GM21717 (cell line): ENCODE results near the gene LMO3.
A peak's percentile ranks its signal among the peaks of the same experiment; 100 is the strongest.
"Not testable (repeated sequence)": the region's sequence is repeated elsewhere in the genome, so short reads cannot be mapped to it uniquely, and the experiment has no call there.

Experiments
- ATAC-seq: cut with Tn5 transposase; IDR thresholded peaks from one replicate; pipeline ENCODE4 v1.9.1; 2021; ENCODE audit warnings: mild to moderate bottlenecking, moderate library complexity; ENCODE audit not compliant: unreplicated experiment

LMO3 gene

GRCh38 chr12:16553457-16553856, 52.5 kb downstream of the LMO3 start:
- ATAC-seq, result no peak

GRCh38 chr12:16552301-16552700, 53.7 kb downstream of the LMO3 start:
- ATAC-seq, result no peak

- no peak for ATAC-seq
Observed at GRCh38 chr12:16545836-16546235, 60.1 kb downstream of the LMO3 start.

GRCh38 chr12:16542586-16542985, 63.4 kb downstream of the LMO3 start:
- no peak for ATAC-seq

GRCh38 chr12:16537652-16538051, 68.3 kb downstream of the LMO3 start:
- ATAC-seq, result not testable (repeated sequence)

- ATAC-seq, result no peak
Observed at GRCh38 chr12:16531621-16532020, 74.3 kb downstream of the LMO3 start.

- no peak for ATAC-seq
Observed at GRCh38 chr12:16530268-16530850, 75.6 kb downstream of the LMO3 start.

GRCh38 chr12:16526693-16527092, 79.3 kb downstream of the LMO3 start:
- ATAC-seq, result no peak

GRCh38 chr12:16524378-16524777, 81.6 kb downstream of the LMO3 start:
- no peak for ATAC-seq

- no peak for ATAC-seq
Observed at GRCh38 chr12:16523951-16524331, 82.0 kb downstream of the LMO3 start.

GRCh38 chr12:16523284-16523950, 82.5 kb downstream of the LMO3 start:
- peak; percentile 50 for ATAC-seq

GRCh38 chr12:16520328-16520727, 85.6 kb downstream of the LMO3 start:
- ATAC-seq, result peak; percentile 50

GRCh38 chr12:16515666-16516065, 90.3 kb downstream of the LMO3 start:
- ATAC-seq, result no peak

- ATAC-seq, result no peak
Observed at GRCh38 chr12:16513231-16513630, 92.7 kb downstream of the LMO3 start.

- no peak for ATAC-seq
Observed at GRCh38 chr12:16509411-16509810, 96.6 kb downstream of the LMO3 start.

- ATAC-seq, result no peak
Observed at GRCh38 chr12:16506394-16506793, 99.6 kb downstream of the LMO3 start.

- ATAC-seq, result no peak
Observed at GRCh38 chr12:16504200-16504599, 101.8 kb downstream of the LMO3 start.

GRCh38 chr12:16499611-16500010, 106.4 kb downstream of the LMO3 start:
- no peak for ATAC-seq
